HG02798 (cell line): Measurements from ENCODE around the gene IER3.
A peak's percentile ranks its signal among the peaks of the same experiment; 100 is the strongest.

Experiments
- ATAC-seq: cut with Tn5 transposase; IDR thresholded peaks from one replicate; pipeline ENCODE4 v1.9.1; 2021; ENCODE audit warnings: mild to moderate bottlenecking; ENCODE audit not compliant: unreplicated experiment, poor library complexity

Gene IER3, protein sequence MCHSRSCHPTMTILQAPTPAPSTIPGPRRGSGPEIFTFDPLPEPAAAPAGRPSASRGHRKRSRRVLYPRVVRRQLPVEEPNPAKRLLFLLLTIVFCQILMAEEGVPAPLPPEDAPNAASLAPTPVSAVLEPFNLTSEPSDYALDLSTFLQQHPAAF

DNA sequence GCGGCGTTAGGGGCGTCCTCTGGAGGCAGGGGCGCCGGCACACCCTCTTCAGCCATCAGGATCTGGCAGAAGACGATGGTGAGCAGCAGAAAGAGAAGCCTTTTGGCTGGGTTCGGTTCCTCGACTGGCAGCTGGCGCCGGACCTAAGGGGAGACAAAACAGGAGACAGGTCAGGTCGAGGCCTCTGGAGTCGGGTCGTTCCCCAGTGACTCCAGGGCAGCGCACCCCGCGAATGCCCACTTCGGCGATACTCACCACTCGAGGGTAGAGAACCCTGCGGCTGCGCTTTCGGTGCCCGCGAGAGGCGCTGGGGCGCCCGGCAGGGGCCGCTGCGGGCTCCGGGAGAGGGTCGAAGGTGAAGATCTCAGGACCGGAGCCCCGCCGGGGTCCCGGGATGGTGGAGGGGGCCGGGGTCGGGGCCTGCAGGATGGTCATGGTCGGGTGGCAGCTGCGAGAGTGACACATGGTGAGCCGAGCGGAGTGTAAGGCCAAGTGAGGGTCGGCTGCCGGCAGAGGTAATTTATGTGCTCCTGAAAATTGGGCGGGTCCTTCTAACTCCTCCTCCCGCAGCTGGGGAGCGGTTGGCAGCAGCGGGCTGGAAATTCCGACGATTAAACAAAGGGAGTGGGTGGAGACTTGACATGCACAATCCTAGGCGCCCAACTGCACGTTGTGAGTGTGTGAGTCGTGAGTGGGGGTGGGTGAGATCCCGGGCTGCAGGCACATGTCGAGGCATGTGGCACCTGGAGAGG is at the start of gene IER3:
Gene IER3, minus strand, starts transcription at position 494 of the 752 bp plus-strand sequence. Its CDS starts 29 bp downstream, at position 465.
- peak; percentile 33 for ATAC-seq

DNA sequence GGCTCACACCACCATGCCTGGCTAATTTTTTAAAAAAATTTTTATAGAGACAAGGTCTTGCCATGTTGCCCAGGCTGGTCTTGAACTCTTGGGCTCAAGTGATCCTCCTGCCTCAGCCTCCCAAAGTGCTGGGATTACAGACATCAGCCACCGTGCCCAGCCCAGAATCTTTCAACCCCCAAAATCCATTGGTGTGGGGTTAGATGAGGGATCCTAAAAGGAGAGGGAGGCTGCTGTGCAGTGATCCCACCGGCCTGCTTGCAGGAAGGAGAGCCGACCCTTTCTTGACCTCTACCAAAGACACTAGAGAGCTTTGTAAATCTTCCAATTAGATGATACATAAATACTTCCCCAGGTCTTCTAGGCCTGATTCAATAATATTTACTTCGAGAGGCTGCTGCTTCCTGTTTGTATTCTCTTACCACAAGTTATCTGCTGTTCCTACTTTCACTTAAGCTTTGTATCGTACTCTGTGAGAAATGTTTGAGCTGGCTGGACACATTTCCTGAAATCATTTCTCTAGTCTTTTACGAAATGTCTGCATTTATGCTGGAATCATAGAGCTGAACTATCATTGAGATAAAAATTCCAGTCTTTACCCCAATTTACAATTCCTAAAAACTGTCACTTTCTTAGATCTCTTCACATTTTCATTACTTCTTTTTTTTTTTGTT is 49.3 kb upstream of the IER3 start:
- ATAC-seq: no peak

DNA sequence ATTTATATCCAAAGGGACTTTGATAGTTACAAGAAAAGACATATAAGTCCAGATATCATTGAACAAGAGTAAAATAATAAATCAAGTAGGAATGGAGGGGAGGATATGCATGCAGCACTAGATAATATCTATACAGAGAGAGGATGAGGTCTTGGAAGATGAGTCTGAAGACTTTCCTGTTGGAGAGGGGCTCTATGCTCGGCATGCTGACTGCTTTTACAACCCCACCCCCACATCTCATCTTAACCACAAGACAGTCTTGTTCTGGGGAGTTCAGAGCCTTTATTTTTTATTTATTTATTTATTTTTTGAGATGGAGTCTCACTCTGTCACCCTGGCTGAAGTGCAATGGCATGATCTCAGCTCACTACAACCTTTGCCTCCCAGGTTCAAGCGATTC is 48.4 kb upstream of the IER3 start:
- ATAC-seq: no peak

DNA sequence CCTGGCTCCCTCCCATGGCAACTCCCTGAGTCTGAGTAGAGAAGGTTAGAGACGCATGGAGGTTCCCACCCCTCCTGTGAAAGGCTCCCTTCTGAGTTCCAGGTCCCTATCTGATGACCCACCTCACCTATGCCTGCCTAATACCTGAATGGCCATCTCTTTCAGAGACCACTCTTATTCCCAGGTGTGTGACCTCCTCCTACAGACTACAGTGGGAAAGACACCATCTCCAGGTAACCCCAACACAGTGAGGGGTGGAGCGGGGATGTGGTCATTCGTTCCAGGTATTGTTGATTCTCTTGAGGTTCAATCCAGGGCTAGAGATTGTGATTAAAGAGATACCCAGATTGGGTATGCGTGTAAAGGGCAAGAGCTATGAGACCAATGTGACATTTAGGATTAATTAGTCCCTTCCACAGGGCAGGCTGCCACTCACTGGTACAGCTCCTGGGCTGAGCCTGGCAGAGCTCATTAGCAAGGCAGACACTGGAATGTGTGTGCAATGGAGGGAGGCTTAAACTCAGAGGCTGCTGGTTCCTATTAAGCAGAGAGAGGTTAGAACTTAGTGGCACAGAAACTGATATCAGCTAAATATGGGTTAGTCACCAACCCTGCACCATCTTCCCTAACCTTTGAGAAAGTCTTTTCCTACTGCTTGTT is 46.5 kb upstream of the IER3 start:
- ATAC-seq: no peak

DNA sequence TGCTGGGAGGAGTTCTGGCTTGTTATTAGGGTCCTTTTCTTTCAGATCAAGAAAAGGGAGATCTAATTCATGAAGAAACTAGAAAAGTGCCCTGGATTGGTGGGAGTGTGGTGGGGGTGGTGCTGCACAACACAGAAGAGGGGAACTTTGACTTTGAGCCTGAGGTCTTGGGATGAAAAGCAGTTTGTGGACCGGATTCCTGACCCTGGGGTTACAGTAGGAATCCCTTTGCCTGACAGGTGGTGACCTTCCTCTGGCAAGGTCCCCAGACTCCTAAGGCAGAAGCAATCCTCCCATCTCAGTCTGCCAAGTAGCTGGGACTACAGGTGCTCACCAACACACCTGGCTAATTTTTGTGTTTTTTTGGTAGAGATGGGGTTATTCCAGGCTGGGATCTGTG is 45.3 kb upstream of the IER3 start:
- ATAC-seq: no peak

DNA sequence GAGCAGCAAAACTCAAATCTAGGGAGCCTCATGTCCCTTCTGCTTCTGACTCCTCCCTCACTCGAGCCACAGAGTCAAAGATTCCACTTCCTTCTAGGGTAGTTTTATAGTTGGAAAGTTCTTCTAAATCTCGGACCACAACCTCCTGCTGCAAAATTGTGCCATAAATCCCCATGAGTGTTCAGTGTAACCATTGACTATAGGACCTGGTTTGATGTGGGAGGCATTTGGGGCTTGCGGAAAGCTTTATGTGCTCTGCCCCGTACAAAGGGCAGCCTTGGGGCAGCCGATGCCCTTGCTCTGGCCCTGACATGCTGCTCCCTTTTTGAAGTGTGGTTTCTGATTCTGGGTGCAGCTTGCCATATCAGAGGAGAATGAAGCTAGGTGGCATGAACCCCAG is 43.6 kb upstream of the IER3 start:
- no peak for ATAC-seq

DNA sequence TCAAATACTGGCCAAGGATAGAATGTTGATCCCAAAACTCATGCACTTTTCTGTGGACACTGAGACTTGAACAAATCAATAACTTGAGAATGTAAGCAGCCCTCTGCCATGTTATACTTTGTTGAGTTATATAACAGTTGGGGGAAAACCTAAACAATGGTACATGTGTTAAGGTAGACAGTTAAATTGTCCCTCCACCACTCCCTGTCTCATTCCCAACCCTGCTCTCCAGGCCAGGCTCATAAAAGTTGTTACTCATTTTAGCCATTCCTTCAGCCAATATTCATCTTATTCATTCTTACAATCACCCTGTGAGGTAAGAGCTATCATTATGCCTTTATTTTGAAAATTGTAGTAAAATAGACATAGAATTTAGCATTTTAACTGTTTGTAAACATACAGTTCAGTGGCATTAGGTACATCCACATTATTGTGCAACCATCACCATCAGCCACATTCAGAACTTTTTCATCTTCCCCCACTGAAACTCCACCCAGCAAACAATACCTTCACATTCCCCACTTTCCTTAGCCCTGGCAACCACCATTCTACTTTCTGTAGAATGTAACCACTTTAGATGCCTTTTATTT is 38.2 kb upstream of the IER3 start:
- ATAC-seq: no peak

DNA sequence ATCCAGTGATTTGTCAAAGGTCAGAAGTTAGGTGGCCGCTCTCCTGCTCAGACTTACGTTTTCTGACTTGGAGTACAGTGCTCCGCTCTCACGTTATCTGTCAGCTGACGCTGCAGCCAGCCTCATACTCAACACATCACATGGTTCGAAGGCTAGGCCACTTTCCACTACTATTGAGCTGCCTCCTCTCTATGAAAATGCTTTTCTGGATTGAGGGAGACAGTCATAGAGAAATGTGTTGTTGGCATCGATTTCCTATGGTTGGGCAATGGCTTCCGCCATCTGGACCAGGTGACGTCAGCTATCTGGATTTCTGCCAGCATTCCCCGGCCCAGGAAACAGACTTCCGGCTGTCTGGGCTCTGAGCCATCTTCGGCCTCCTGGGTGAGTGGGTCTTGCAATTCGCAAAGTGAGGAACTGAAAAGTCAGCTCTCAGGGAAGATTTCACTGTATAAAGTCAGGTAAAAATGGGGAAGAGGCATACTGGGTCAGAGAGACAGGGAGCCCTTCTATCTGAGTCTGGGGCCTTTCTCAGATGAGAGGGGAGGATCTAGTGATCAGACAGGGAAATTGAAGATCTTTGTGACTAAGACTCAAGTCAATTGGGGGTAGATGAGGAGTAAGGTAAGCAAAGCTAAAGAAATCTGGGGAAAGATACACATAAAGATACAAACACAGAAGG is 37.5 kb upstream of the IER3 start:
- ATAC-seq: no peak

DNA sequence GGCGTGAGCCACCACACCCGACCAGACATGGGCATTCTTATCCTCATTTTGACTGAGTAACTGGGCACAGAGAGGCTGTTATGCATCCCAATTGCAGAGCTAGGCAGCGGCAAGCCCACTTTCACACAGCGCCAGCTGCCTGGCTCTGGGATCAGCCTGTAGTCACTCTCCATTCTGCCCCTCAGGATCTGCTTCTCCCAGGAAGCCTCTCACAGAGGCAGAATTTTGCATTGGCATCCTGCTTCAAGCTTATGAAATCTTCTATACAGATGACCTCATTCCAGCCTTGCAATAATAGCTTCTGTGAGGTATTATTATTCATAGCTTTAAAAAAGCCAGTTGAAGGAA is 37.0 kb upstream of the IER3 start:
- no peak for ATAC-seq

DNA sequence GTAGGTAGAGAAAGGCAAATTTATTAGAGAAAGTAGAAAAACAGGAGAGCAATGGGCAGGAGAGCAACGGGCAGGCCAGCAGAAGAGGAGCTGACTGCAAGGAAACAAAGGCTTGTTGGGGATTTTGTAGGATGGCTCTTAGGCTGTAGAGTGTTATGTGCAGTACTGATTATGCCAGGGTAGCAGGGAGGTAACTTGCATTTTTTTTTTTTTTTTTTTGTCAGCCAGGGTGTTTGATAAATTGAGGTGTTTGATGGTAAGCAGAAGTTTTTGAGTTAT is 36.2 kb upstream of the IER3 start:
- no peak for ATAC-seq

DNA sequence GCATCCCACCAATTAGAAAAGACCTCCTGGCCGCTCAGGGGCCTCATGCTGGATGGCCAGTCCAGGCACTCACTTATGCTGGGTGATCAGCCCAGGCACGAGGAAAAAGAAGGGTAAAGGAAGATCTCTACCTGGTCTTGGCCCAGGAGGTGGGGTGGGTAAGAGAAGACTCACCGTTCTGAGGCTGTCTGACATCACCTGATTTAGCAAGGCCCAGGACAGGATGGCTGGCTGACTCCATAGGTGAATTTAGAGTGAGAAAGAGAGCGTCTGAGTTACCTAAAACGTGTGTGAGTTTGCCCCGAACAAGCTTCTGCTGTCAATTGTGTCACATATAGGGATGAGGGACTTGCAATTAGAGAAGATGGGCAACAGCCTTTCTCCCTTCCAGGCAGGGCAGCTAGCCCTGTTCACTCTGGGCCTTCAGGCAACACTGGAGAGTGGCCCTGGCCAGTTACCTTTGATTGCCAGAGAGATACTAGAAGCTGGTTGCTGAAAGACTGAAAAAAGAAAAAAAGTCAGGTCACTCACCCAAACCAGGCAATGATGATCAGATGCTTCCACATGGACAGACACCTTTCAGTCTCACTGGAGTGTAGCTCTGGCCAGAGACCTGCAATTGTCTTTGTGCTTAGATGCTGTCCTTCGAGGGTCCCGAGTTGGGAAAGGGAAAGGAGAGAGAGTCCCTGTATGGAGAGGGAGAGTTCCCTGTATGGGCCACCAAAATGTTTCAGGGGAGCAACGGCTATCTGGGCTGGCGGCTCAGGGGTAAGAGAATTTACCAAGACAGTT is 35.7 kb upstream of the IER3 start:
- ATAC-seq: no peak

DNA sequence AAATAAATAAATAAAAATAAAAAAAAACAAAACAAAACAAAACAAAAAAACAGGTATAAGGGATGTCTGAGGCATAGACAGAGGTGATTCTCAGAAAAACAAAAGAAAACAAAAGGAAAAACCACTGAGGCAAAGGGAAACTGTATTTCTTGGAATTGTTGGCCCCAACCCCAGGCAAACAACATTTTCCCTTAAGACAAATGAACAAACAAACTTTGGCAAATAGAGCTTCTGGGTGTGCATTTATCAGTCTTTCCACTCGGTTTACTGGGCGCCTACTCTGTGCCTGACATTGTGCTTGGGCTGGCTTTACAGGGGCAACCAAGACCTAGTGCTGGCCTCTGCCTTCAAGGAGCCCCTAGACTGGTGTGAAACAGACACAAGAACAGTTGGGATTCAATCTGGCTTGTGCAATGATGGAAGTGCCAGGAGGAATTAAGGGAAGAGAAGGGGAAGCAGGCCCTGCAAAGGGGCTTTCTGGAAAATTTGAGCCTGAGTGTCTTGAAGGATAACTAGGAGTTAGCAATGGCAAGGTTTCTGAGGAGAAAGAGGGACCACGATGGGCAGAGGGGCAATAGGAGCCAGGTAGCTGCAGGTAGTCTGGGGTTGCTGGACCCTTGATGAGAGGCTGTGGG is 33.8 kb upstream of the IER3 start:
- ATAC-seq: no peak

DNA sequence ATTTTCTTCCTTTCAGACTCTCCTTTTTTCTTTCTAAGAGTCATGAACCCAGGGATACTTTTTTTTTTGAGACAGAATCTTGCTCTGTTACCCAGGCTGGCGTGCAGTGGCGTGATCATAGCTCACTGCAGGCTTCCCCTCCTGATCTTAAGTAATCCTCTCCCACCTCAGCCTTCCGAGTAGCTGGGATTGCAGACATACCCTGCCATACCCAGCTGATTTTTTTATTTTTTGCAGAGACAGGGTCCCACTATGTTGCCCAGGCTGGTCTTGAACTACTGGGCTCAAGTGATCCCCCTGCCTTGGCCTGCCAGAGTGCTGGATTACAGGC is 32.8 kb upstream of the IER3 start:
- no peak for ATAC-seq

DNA sequence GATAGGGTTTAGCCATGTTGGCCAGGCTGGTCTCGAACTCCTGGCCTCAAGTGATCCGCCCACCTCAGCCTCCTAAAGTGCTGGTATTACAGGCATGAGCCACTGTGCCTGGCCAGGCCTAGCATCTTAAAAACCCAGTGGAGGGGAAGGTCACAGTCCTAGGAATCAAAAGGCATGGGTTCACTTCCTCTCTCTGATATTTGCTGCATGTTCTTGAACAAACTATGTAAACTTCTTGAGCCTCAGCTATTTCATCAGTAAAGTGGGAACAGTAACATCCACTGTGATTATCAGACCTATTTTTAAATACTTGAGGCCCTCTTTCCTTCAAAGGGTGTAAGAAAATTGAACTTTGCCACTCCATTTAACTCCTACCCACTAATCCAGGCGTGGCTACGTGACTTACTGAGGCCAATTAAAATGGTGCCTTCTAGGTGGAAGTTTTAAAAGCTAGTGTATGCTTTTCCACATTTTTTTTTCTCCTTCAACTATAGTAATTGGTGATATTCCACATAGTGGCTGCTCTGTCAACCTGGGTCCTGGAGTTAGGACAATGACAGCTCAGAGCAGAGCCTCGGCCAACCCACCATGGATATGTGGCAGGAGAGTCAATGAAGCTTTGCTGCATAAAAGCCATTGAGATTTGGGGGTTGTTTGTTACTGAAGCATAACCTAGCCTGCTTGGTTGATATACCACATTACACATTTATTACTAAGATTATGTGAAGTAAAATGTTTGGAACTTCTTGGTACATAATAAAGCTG is 32.2 kb upstream of the IER3 start:
- no peak for ATAC-seq

DNA sequence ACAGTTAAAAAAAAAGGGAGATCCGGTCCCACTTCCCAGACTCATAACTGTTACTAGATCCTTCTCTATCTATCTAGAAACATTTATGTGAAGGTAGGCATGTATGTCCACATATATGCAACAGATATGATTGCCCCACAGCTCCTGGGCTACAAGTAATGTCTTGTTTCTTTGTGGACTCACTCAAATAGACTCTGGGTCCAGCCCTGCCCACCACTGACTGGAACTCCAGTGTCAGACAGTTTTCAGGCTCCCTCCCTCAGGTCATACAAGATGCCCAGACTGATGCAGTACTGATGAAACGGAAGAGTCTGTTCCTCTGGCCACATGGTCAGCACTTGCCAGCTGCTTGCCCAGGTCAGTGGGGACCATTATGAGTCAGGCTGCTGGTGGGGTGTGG is 30.8 kb upstream of the IER3 start:
- no peak for ATAC-seq

DNA sequence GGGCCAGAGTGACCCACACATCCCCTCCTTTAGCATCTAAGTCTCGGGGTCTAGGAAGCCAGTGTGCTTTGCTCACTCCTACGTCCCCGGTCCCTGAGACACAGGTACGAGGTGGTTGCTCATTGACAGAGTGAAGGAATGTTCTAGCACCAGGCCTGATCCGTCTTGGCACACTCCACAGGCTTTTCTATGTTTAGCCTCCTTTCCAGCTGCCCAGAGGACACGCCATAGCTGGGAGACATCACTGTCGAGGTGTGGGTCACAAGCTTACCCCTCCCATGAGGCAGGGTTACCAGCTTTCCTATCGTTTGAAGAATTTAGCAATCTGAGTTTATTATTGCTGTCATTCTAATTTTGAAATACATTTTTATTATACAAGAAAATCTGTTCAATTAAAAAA is 30.4 kb upstream of the IER3 start:
- ATAC-seq: no peak

DNA sequence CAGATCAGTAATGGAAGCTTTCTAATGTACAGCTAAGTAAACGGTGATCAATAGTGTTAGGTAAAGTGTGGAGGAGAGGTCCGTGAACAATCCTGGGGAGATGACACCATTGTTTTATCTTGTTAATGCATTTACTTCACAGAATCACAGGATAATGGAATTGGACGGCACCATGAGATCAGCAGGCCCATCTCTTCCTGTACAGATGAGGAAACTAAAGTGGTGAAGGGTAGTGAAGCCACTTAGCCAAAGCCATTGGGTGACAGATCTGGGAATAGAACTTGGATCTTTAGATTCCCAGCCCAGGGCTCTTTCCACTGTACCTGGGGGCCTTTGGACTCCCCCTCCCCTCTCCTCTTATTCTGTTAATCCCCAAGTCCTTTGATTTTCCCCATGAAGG is 26.2 kb upstream of the IER3 start:
- no peak for ATAC-seq

DNA sequence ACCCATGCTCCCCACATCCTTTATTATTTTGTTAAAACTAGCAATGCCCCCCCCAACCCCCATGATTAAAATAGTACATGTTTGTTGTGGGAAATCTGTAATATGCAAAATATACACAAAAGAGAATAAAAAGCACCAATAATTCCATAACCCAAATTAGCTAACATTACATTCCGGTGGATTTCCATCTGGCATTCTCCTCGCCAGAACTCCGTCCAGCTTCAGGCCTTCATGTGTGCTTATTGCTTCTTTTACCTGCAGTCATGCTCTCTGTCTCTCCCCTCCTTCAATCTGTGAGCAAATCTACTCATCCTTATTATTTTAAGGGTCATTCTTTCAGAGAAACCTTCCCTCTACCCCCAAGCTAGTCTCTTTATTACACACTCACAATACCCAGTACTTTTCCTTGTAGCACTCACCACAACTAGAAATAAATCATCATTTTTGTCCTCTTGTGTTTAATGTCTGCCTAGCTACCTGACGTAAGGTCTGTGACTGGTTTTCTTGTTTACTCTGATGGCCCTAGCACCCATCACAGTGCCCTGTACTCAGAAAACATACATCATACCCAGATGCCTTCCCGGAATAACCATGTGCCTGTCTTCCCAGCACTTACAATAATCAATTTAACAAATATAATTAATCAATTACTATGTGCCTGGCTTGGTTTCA is 25.6 kb upstream of the IER3 start:
- no peak for ATAC-seq
